Measurements from ENCODE around the gene MORN5. TPM values are rescaled to one million over a fixed set of nuclear protein-coding genes. Genes with fewer than 3 reads are reported as not detected.

The MORN5 gene
- polyA plus RNA-seq, 1 experiment = not detected

GRCh38 chr9:122121391-122121790 lies 38.3 kb upstream of the MORN5 start:
- TF ChIP-seq CTCF (IDR thresholded peaks at IDR 0.05; ENCODE audit: low read depth, low read length) = no peak
- POLR2A ChIA-PET = interaction anchor here (0.6 kb wide), 1 partner anchor 31 kb away, joined by 4 read pairs; no protein-coding TSS in a partner anchor
- Histone ChIP-seq H3K27ac (ENCODE audit: low read depth, low read length) (no peak overlapping the region), H3K27me3 (ENCODE audit: control insufficient read depth, insufficient read depth, low read length) (peaks cover 2% of the 10 kb centered on the region), H3K4me3 (ENCODE audit: low read depth, low read length) (no peak overlapping the region), H3K9me3 (ENCODE audit: control insufficient read depth, insufficient read depth, low read length) (no peaks in the 10 kb centered on the region)
- CTCF ChIA-PET = interaction anchor here (0.6 to 9.4 kb wide), 10 partner anchors 8 to 575 kb away, joined by 3 to 378 read pairs (median 26); partner anchors contain the start of genes MORN5 and NDUFA8
- DNase-seq (ENCODE audit: low read depth, low spot score) = no peak

- ChIA-PET POLR2A (interaction anchor here (0.6 to 0.8 kb wide), 3 partner anchors 15 to 33 kb away, joined by 3 to 4 read pairs (median 3); no protein-coding TSS in a partner anchor), CTCF (interaction anchor here (0.6 to 9.4 kb wide), 17 partner anchors 9 to 575 kb away, joined by 3 to 378 read pairs (median 5); partner anchors contain the start of genes MORN5 and NDUFA8)
- TF ChIP-seq CTCF (IDR thresholded peaks at IDR 0.05; ENCODE audit: low read depth, low read length) = no peak
- Histone ChIP-seq H3K9me3 (ENCODE audit: control insufficient read depth, insufficient read depth, low read length) (no peaks in the 10 kb centered on the region), H3K27ac (ENCODE audit: low read depth, low read length) (no peak overlapping the region), H3K27me3 (ENCODE audit: control insufficient read depth, insufficient read depth, low read length) (no peaks in the 10 kb centered on the region), H3K4me3 (ENCODE audit: low read depth, low read length) (no peak overlapping the region)
- no peak for DNase-seq (ENCODE audit: low read depth, low spot score)
These were observed 37.8 kb upstream of the MORN5 start for GRCh38 chr9:122121931-122122330.

GRCh38 chr9:122122468-122122867 lies 37.2 kb upstream of the MORN5 start:
- H3K27me3 ChIP-seq (ENCODE audit: control insufficient read depth, insufficient read depth, low read length) = no peaks in the 10 kb centered on the region
- DNase-seq (ENCODE audit: low read depth, low spot score) = no peak
- POLR2A ChIA-PET = interaction anchor here (0.6 to 0.8 kb wide), 2 partner anchors 16 to 34 kb away, joined by 3 read pairs; no protein-coding TSS in a partner anchor
- H3K9me3 ChIP-seq (ENCODE audit: control insufficient read depth, insufficient read depth, low read length) = no peaks in the 10 kb centered on the region
- CTCF ChIA-PET = interaction anchor here (0.6 to 9.4 kb wide), 20 partner anchors 9 to 576 kb away, joined by 3 to 378 read pairs (median 4); partner anchors contain the start of gene NDUFA8
- H3K4me3 ChIP-seq (ENCODE audit: low read depth, low read length) = no peak overlapping the region
- no peak for TF ChIP-seq CTCF (IDR thresholded peaks at IDR 0.05; ENCODE audit: low read depth, low read length)
- no peak overlapping the region for H3K27ac ChIP-seq (ENCODE audit: low read depth, low read length)

GRCh38 chr9:122122903-122123632 lies 36.6 kb upstream of the MORN5 start:
- Histone ChIP-seq H3K27ac (ENCODE audit: low read depth, low read length) (no peak overlapping the region), H3K4me3 (ENCODE audit: low read depth, low read length) (no peak overlapping the region), H3K9me3 (ENCODE audit: control insufficient read depth, insufficient read depth, low read length) (no peaks in the 10 kb centered on the region), H3K27me3 (ENCODE audit: control insufficient read depth, insufficient read depth, low read length) (no peaks in the 10 kb centered on the region)
- CTCF ChIA-PET = interaction anchor here (0.6 to 9.4 kb wide), 32 partner anchors 10 to 688 kb away, joined by 3 to 378 read pairs (median 3); partner anchors contain the start of genes MRRF, NDUFA8 and RBM18
- peak; percentile 47 for DNase-seq (ENCODE audit: low read depth, low spot score)
- POLR2A ChIA-PET = no interaction called here
- peak; percentile 100 for TF ChIP-seq CTCF (IDR thresholded peaks at IDR 0.05; ENCODE audit: low read depth, low read length)

- H3K27ac ChIP-seq (ENCODE audit: low read depth, low read length) = no peak overlapping the region
- no peak overlapping the region for H3K4me3 ChIP-seq (ENCODE audit: low read depth, low read length)
- ChIA-PET POLR2A (interaction anchor here (2.4 kb wide), 1 partner anchor 226 kb away, joined by 13 read pairs; no protein-coding TSS in a partner anchor), CTCF (interaction anchor here (0.6 to 9.4 kb wide), 19 partner anchors 9 to 687 kb away, joined by 3 to 378 read pairs (median 7); partner anchors contain the start of genes MRRF and RBM18)
- TF ChIP-seq CTCF (IDR thresholded peaks at IDR 0.05; ENCODE audit: low read depth, low read length) = no peak
- DNase-seq (ENCODE audit: low read depth, low spot score) = no peak
- H3K9me3 ChIP-seq (ENCODE audit: control insufficient read depth, insufficient read depth, low read length) = no peaks in the 10 kb centered on the region
- H3K27me3 ChIP-seq (ENCODE audit: control insufficient read depth, insufficient read depth, low read length) = no peaks in the 10 kb centered on the region
These were observed 35.7 kb upstream of the MORN5 start for GRCh38 chr9:122124048-122124447.

Data from AG04450 (cell line).